ENCODE data around the gene CFAP61. TPM values are rescaled to one million over a fixed set of nuclear protein-coding genes. Genes with fewer than 3 reads are reported as not detected.

Gene CFAP61
- total RNA-seq, 1 donor from 2014 or later: 36.9 TPM

- no peak for ATAC-seq (ENCODE audit: poor library complexity)
- DNase-seq: no peak
- intact Hi-C loops (cut with DNase I): no loop called here
These were observed 87.1 kb downstream of the CFAP61 start for GRCh38 chr20:20139403-20139802.

DNA sequence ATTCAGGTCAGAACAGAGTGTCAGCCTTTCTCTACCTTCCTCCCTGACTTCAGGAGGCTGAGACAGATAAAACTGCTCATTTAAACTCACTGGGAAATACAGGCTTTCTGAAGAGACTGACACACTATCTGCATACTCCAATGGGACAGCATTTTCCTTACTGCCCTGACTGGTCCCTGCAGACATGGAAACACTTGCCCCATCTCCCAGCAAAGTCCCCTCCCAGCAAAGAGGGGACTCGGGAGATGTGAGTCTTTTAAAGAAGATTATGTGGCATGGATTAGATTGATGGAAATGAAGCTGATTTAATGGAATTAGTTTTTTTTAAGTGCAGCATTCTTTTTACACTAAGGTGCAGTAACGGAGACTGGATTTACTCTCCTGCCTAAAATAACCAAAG, 90.8 kb downstream of the CFAP61 start:
- intact Hi-C loops (cut with DNase I): no loop called here
- DNase-seq (no peak), ATAC-seq (ENCODE audit: poor library complexity) (no peak)

- DNase-seq: no peak
- ATAC-seq (ENCODE audit: poor library complexity): no peak
- intact Hi-C loops (cut with DNase I): no loop called here
These were observed 91.3 kb downstream of the CFAP61 start for GRCh38 chr20:20143646-20144045.

DNA sequence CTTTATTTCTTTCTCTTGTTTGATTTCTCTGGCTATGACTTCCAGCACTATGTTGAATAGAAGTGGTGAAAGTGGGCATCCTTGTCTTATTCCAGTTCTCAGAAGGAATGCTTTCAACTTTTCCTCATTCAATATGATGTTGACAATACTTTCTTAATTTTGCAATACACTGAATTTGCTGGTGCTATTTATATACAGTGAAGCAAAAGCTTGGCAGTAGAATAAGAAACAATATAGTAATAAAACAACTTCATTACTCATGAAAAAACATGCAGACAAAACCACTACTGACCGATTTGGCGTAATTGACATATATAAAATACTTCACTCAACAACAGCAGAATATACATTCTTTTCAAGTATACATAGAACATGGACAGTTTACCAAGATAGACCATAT, 96.4 kb downstream of the CFAP61 start:
- intact Hi-C loops (cut with DNase I): no loop called here
- no peak for DNase-seq
- no peak for ATAC-seq (ENCODE audit: poor library complexity)

DNA sequence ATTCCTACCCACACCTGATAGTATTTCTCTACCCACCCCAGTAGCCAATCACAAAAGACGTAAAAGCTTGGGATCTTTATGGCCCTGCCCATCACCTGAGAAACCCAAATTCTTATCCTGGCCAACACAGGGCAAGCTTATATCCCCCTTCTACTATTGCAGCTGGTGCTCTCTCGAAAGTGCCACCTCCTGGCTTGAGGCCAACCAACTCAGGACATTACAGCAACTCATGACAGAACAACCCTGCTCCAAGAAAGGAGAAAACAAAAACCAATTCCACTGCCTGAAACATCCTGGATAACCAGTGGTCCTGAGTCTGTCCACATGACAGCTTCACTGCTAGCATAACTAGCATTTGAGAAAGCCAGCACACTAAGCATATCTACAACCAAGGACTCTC, 97.9 kb downstream of the CFAP61 start:
- ATAC-seq (ENCODE audit: poor library complexity) (peak; percentile 53), DNase-seq (no peak)
- intact Hi-C loops (cut with DNase I): no loop called here

- DNase-seq (no peak), ATAC-seq (ENCODE audit: poor library complexity) (no peak)
- intact Hi-C loops (cut with DNase I): no loop called here
These were observed 108.2 kb downstream of the CFAP61 start for GRCh38 chr20:20160520-20160919.

- ATAC-seq (ENCODE audit: poor library complexity) (no peak), DNase-seq (no peak)
- intact Hi-C loops (cut with DNase I): no loop called here
These were observed 109.3 kb downstream of the CFAP61 start for GRCh38 chr20:20161611-20162010.

- ATAC-seq (ENCODE audit: poor library complexity) (peak; percentile 74), DNase-seq (no peak)
- intact Hi-C loops (cut with DNase I): no loop called here
These were observed 115.4 kb downstream of the CFAP61 start for GRCh38 chr20:20167698-20168097.

DNA sequence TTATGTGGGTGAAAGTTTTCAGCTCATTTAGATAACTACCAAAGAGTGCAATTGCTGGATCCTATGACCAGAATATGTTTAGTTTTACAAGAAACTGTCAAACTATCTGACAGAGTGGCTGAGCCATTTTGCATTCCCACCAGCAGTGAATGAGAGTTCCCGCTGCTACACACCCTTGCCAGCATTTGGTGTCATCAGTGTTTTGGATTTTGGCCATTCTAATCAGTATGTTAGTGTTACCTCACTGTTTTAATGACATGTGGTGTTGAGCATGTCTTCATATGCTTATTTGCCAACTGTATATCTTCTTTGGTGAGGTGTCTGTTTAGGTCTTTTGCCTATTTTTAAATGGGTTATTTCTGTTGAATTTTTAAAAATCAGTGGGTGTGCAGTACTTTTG, 120.9 kb downstream of the CFAP61 start:
- DNase-seq (no peak), ATAC-seq (ENCODE audit: poor library complexity) (no peak)
- intact Hi-C loops (cut with DNase I): no loop called here

DNA sequence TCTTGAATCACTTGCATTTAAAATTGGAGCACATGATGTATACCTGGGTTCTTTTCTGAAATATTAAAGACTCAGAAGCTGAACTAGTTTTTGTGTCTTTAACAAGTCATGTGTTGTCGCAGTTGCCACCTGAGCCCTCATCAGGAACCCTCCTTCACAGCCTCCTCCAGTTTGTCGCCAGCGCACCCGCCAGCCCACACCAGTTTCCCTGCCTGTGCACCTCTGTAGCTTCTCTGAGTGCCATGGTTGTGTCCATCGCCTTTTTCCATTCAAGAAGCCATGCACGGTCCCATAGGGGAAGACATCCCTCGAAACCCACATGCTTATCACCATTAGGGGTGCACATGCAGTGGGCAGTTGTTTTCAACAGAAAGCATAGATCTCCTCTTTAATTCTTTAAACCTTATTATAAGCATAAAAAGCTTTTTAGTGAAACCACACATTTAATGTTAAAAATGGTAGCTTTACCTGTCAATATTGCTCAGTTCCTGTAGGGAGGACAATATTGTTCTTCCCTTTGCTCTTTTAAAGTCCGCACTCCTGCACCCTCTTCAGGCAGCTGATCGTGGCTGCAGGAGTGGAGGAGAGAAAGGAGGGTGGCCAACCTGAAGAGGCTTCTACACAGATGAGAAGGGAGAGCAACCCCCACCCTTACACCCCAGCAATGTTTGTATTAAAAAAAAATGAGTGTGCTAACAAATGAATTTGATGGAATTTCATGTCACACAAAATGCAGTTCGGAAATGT, 121.9 kb downstream of the CFAP61 start:
- DNase-seq: no peak
- intact Hi-C loops (cut with DNase I): no loop called here
- no peak for ATAC-seq (ENCODE audit: poor library complexity)

DNA sequence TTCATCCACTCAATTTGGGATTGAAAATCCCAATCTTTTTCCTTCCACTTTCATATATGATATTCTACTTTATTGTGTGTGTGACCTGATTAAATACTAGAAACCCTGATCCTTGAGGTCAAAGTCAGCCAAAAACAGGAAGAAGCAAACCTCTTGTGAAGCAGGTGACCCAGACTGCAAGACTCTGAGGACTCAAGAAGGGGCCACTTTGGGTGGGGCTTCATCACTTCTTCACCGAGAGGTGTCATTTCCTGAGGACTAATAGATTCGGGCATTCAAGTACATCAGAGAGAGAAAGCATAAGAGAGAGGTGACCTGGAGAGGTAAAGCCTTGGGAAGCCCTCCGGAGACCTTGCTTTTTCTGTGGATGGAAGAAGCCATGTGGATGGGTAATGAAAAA, 129.0 kb downstream of the CFAP61 start:
- ATAC-seq (ENCODE audit: poor library complexity): no peak
- intact Hi-C loops (cut with DNase I): no loop called here
- DNase-seq: no peak

GRCh38 chr20:20184149-20184548, 131.8 kb downstream of the CFAP61 start:
- intact Hi-C loops (cut with DNase I): no loop called here
- no peak for DNase-seq

DNA sequence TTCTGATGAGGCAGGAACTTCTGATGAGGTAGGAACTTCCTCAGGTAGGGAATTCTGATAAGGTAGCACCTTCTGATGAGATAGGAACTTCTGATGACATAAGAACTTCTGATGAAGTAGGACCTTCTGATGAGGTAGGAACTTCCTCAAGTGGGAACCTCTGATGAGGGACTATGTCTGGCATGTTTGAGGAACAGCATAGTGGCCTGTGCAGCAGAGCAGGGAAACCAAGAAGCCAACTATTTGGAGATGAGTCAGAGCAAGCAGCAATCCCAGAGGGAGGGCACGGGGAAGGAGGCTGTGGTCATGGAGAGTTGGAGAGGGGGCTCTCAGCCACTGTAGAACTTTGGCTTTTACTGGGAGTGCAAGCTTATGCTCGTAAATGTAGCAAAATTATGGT, 132.4 kb downstream of the CFAP61 start:
- no peak for ATAC-seq (ENCODE audit: poor library complexity)
- intact Hi-C loops (cut with DNase I): no loop called here
- no peak for DNase-seq

More at GRCh38 chr20:20184149-20184548, 131.8 kb downstream of the CFAP61 start:
- ATAC-seq (ENCODE audit: poor library complexity): no peak

DNA sequence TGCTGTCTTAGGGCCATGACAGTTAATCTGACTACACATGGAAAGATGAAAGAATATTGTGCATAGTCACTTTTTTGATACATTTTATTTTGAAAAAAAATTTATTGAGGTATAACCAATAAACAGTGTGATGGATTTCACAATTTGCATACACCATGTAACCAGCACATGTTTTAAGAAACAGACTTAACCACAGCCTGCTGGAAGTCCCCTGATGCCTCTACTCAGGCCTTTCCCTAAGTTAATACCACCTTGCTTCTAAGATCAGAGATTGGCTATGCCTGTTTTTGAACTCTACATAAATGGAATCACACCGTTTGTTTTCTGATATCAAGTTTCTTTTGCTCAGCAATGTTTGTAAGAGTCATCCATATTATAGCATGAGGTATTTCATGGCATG, 136.3 kb downstream of the CFAP61 start:
- DNase-seq: no peak
- ATAC-seq (ENCODE audit: poor library complexity): no peak
- intact Hi-C loops (cut with DNase I): no loop called here

DNA sequence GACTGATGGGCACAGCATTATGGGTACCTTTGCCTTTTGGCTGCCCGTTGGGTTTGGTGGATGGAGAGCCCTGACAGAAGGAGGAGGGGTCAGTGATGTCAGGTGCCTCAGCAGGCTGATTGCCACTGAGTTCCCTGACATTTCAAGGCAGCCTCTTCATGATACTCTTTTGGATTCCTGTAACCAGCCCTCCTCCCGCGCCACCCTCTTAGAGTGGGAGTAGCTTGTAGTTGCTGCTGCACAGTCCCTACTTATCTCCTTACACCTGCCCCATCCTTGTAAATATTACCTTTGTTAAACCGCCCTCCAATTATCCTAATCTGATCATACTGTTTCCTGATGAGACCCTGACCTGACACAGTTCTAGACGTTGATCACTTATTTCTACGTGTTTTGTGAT, 140.0 kb downstream of the CFAP61 start:
- ATAC-seq (ENCODE audit: poor library complexity) (no peak), DNase-seq (no peak)
- intact Hi-C loops (cut with DNase I): no loop called here

DNA sequence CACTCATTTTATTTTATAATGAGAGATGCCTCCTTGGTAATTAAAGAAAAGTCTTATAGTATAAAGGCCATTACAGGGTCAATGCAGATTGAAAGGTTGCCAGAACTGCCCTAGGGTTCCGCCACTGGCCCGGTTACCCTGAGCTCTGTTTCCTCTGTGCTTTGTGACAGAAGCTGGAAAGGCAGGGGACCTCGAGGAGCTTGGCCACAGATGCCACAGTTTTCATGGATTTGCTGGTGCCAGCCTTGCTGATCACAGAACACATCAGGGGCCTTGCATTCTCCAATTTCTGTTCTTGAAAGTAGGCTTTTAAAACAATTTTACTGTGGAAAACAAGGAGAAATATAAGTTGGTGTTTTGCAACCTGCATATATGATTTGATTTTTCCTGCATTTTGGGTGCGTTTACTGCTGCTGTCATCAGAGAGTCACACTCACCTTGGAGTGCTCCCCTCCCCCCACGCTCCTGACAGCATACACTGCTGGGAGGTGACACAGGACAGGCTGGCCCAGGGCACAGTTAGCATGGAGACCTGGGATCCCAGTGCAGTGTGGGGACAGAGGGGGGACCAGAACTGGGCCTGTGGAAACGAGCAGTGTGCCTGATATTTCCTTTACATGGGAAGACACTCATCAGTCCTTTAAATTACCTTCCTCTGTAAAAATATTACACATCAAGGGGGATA, 142.8 kb downstream of the CFAP61 start:
- intact Hi-C loops (cut with DNase I): no loop called here
- ATAC-seq (ENCODE audit: poor library complexity) (peak; percentile 92), DNase-seq (peak; percentile 58)

GRCh38 chr20:20196610-20197009, 144.3 kb downstream of the CFAP61 start:
- ATAC-seq (ENCODE audit: poor library complexity): no peak
- DNase-seq: no peak
- intact Hi-C loops (cut with DNase I): no loop called here

- DNase-seq (no peak), ATAC-seq (ENCODE audit: poor library complexity) (no peak)
- intact Hi-C loops (cut with DNase I): no loop called here
These were observed 145.7 kb downstream of the CFAP61 start for GRCh38 chr20:20198011-20198410.

DNA sequence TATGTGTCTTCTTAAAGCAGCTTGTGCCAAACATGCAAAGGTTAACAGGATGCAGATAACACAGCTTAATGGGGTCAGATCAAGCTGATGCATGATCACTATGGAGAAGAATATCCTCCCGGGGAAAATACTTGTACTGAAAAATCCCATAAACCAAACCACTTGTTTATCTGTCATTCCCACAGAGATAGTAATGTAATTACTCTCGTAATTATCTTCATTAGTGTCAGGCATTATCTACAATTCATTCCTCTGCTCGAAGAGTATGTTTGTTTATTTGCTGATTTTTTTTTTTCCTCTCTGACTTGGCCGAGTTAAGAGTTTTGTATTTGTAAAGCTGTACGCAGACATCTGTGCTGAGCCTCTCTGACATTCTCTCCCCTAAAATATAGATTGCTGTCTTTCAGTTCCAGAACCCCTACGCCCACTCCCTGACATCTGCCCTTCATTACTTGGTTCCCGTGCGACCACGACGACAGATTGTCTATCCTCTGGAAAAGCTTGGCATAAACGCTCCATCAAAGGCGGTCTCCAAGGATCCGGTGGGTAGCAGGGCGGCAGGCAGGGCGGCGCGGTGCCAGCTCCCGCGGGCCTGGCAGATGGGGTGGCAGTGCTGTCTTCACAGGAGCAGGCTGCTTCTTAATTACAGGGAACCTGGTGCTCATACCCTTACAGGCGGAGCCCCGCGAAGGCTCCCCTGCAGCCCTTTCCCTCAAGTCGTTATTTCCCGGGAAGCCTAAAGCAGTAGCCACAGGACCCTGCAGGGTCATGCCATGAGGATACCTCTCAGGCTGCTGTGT, 147.2 kb downstream of the CFAP61 start:
- intact Hi-C loops (cut with DNase I): no loop called here
- DNase-seq: no peak
- no peak for ATAC-seq (ENCODE audit: poor library complexity)

DNA sequence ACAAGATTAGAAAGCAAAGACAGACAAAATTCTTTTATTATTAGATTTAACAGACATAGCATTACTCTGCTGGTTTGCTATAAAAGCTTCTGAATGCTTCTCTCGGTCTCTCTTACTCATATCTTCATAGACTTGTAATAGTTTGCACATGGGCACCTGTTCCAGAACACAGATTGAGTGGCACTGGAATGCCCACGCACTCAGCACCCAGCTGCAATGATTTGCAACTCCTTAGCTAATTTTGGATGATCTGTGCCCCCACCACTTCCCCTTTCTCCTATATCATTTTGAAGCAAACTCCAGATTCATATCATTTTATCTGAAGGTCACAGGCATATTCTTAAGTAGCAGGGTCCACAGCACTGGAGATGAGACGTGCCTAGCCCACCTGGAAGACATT, 148.8 kb downstream of the CFAP61 start:
- intact Hi-C loops (cut with DNase I): no loop called here
- peak; percentile 72 for ATAC-seq (ENCODE audit: poor library complexity)
- no peak for DNase-seq

Measured in Right ventricle myocardium superior (tissue), 1 donor.